ENCODE results near the gene PHLDB1.
"Not testable (repeated sequence)": the region's sequence is repeated elsewhere in the genome, so short reads cannot be mapped to it uniquely, and the experiment has no call there.

The PHLDB1 gene

DNA sequence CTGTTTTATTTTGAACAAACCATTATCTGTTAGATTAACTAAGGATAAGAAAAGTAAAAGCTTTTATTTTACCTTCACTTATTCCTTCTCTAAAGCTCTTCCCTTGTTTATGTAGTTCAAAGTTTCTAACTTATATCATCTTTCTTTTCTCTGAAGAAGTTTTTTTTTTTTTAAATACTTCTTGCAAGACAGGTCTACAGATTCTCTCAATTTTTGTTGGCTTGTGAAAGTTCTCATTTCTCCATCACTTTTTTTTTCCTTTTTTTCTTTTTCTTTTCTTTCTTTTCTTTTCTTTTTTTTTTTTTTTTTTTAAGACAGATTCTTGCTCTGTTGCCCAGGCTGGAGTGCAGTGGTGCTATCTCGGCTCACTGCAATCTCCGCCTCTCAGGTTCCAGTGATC is 76.8 kb downstream of the PHLDB1 start:
- no peak for DNase-seq (ENCODE audit: low read depth in 2 of 2)

DNA sequence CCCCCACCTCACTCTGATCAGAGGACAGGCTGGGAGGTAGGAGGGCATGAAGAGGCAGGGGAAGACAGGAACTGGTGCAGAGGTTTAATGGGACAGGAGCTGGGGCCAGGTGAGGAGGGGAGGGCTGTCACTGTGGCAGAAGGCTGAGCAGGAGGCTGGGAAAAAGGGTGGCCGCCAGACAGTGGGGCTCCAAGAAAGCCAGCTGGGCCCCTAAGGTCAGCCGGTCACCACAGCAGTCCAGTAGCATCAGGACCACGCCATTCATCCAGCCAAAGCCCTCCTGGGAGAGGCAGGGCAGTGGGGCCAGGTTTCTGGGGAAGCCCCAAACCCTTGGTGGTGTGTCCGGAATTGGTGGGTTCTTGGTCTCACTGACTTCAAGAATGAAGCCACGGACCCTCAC is 80.5 kb downstream of the PHLDB1 start:
- DNase-seq (ENCODE audit: low read depth in 2 of 2) = no peak

DNA sequence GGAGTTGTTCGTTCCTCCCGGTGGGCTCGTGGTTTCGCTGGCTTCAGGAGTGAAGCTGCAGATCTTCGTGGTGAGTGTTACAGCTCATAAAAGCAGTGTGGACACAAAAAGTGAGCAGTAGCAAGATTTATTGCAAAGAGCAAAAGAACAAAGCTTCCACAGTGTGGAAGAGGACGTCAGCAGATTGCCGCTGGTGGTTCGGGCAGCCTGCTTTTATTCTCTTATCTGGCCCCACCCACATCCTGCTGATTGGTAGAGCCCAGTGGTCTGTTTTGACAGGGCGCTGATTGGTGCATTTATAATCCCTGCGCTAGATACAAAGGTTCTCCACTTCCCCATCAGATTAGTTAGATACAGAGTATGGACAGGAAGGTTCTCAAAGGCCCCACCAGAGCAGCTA is 80.9 kb downstream of the PHLDB1 start:
- not testable (repeated sequence) for DNase-seq (ENCODE audit: low read depth in 2 of 2)

DNA sequence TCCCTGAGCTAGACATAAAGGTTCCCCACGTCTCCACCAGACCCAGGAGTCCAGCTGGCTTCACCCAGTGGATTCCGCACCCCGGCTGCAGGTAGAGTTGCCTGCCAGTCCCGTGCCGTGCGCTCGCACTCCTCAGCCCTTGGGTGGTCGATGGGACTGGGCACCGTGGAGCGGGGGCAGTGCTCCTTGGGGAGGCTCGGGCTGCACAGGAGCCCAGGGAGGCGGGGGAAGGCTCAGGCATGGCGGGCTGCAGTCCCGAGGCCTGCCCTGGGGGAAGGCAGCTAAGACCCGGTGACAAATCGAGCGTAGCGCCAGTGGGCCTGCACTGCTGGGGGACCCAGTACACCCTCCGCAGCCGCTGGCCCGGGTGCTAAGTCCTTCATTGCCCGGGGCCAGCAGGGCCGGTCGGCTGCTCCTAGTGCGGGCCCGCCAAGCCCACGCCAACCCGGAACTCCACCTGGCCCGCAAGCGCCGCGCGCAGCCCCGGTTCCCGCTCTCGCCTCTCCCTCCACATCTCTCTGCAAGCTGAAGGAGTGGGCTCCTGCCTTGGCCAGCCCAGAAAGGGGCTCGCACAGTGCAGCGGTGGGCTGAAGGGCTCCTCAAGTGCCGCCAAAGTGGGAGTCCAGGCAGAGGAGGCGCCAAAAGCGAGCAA is 81.6 kb downstream of the PHLDB1 start:
- no peak for DNase-seq (ENCODE audit: low read depth in 2 of 2)

DNA sequence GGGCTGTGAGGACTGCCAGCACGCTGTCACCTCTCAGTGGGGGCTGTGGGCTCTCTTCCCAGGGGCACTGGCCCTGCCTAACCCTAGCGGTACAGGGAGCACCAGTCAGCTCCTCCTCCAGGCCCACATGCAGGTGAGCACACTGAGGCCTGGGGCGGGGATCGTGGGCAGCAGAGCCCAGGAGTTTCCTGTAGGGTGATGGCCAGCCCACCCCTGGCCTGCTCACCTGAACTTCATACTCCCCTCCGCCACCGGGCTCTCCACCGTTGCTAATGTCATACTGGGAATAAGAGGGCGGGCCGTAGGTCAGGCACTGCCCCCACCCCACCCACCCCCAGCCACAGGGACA is 82.1 kb downstream of the PHLDB1 start:
- DNase-seq (ENCODE audit: low read depth in 2 of 2) = no peak

DNA sequence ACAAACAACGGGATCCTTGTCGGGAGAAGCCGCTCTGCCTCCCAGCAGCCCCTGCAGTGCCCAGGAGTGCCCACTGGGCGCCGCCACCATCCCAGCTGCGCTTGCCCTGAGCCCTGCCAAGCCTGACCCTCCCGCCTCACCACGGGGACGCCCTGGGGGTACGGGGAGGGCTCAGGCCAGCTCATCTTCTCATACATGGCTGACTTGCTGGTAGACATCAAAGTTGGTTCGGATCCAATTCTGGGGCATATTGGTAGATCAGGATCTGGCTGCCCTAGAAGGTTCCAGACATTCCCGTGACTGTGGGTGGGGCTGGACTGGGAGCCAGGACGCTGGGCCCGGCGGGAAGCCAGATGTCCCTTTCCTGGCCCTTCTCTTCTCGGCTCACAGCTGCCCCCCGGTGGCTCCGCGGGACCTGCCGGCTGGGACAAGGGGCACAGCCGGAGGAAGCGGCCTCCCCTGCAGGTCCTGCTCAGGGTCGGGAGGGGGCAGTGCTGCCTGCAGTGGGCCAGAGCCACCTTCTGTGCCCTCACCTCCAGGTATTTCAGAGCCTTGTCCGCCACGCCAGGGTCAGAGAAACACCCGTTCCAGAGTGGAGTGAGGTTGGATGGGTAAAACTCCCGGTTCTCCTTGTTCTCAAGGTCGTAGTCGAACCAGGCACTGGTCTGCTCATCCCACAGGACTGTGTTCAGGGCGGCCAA is 82.6 kb downstream of the PHLDB1 start:
- DNase-seq (ENCODE audit: low read depth in 2 of 2) = peak; percentile 61 to 80

DNA sequence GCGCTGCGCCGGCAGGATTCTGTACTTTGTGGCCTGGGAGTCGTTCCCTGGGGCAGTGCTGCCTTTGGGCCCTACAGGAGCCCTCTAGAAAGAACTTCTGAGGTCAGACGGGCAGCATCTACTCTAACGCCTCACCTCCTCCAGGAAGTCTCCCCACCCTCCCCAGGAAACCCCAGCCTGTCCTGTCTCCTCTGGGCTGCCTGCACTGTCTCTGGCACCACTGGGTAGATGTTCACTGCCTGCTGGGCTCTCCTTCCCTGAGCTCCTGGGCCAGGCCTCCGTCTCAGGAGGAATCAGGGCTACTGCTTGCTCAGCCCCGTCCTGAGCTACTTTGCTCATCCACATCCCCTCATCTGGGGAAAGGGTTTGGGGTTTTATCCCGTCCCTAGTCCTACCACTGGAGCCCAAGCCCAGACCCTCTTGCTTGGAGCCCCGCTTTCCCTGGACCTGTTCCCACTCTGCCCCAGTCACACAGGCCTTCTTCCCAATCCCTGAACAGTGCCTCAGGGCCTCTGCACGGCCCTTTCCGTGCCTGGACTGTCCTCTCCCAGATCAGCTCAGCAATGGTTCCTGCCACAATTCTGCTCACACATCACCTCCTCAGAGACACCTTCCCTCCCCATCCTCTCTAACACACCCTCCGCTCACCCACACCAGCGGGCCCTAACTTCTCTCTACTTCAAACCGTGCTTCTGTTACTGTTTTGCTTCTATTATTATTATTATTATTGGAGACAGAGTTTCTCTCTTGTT is 83.3 kb downstream of the PHLDB1 start:
- DNase-seq (ENCODE audit: low read depth in 2 of 2) = no peak

DNA sequence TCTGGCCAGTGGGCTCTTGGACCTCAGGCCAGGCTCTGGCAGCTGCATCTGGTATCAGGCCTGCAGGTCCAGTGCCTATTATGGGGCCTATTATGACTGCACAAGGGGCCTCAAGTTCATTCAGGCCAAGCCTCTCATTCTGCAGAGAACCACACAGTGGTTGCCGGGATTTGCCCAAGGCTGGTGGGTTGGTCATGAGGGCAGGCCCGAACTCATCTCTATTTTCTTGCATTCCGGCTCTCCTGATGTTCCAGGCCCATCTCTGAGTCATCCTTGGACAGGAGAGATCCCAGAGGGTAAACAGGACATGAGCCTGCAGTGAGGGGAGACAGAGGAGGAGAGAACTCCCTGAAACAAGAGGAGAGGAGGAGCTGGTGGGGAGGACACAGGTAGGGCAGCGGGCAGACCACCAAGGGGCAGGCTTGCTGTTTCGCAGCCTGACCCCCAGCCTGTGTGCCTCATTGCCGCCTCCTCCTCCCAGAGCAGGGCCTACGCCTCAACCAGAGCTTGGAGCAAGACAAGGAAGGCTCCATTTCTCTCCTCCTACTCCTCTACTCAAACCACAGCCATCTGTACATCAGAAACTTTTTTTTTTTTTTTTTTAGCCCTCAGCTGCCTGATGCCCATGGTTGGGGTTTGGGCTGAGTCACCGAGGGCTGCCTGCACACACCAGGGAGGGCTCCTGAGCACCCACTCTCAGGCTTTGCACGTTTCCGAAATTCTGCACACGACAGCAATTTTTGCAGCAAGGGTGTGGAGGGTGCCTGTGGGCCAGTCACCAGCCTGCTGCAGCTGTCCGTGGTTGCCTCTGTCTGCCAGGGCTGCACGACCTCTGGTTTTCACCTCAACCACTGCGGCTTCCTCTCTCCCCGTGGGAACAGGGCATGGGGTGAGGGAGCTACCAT is 84.8 kb downstream of the PHLDB1 start:
- DNase-seq (ENCODE audit: low read depth in 2 of 2) = peak; percentile 26 to 44

DNA sequence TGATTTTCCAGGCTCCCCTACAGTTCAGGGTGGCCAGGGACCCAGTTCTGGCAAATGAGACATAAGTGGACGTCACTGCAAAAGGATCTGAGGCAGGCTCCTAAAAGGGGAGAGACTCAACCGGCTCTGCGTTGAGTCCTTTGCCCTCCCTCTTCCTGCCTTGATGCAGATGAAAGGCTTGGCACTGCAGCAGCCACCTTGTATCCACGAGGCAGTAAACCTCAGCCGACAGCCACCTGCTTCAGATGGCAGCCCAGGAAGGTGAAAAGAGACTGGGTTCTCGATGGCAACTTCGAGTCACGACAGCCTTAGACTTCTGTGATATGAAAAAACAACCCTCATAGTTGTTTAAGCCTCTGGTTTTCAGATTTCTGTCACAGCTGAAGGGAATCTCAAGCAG is 86.8 kb downstream of the PHLDB1 start:
- DNase-seq (ENCODE audit: low read depth in 2 of 2) = no peak

DNA sequence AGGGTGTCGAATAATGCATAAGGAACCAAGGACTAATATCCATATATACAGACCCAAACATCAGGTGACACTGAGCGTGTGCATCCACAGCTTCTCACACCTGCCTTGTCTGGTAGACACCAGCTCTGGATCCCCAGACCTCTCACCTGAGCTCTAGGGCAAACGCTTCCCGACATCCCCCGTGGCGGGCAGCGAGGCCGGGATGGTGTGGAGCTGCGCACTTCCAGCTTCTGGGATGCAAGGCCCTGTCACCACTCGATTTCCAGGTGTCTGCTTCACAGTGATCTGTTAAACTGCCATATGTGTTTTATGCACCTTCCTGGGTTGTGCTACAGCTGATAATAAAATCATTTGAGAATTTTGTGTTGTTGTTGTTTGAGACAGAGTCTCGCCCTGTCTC is 87.4 kb downstream of the PHLDB1 start:
- DNase-seq (ENCODE audit: low read depth in 2 of 2) = no peak

DNA sequence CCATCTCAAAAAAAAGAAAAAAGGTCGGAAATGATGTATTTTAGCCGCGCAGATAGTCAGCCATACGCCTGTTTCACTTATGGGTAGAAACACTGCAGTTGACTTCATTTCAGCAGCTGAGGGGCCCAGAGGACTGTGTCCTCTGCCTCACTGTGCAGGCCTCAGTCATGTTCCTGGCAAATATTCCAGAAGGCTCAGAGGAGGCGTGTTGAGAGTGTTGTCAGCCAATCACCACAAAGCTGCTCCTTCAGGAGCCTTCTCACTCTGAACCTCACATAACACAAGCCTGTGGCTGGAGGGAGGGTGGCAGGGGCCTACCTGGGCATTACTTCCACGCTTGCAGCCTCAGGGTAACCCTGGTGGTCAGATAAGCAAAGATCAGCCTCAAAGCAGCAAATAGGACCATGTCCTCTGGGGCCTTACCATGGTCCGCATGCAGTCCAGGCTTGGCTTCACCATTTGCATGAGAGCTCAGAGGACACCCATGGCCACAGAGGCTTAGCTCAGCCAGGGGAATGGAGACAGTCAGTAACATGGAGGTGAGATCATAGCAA is 89.3 kb downstream of the PHLDB1 start:
- DNase-seq (ENCODE audit: low read depth in 2 of 2) = no peak

DNA sequence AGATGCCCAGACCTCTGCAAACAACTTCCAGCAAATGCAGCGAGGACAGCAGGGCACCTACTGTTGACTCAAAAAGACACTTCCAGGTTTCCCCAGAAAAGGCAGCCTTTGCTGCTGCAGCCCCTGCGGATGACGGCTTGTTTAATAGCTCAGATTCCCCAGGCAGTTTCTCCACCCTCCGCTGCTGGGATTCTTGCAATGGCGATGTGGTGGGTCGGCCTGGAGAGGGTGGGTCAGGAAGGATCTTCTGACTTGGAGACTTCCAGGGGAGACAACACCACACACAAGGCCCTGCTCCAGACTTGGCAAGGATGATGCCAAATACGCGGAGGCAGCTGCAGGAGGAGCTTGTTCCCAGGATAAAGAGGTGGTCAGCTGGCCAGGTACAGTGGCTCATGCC is 89.9 kb downstream of the PHLDB1 start:
- no peak for DNase-seq (ENCODE audit: low read depth in 2 of 2)

DNA sequence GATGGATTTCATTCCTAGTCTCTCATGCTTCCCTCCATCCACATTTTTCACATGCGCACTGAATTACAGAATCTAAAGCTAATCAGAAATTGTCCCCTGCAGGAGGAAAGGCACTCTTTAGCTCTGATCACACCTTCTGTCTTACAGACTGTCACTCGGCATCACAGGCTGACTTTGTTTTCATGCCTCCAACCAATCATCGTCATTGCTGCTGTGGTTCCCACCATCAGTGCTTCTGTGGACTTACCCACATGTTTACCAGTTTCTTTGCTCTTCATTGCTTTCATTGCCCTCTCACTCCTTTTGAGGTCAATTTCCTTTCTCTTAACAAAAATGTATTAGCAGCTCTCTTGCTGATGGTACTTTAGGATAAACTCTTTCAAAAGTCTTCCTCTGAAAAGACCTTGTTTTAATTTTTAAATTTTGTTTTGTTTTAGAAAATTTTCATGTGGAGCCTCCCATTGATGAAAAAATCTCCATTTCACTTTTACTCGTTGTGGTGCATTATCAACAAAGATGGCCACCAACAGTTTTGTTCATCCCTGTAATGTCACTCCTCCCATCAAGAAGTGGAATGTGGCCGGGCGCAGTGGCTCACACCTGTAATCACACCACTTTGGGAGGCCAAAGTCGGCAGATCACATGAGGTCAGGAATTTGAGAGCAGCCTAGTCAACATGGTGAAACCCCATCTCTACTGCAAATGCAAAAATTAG is 92.2 kb downstream of the PHLDB1 start:
- no peak for DNase-seq (ENCODE audit: low read depth in 2 of 2)

DNA sequence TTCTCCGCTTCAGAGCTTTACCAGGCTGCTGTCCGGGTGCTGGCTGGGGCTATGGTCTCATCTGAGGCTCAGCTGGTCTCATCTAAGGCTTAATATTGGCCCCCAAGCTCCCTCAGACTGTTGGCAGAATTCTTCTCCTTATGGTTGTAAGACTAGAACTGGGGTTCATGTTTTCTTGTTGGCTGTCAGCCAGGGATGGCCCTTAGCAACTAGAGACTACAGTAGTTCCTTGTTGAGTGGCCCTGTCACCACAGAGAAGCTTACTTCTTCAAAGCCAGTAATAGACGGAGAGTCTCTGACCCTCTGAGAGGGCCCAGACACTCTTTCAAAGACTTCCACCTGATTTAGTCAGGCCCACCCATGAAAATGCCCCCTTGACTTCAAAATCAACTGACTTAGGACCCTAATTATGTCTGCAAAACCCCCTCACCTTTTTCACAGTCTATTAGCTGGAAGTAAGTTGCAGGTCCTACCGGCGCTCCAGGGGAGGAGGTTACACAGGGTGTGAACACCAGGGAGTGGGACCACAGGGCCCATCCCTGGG is 96.2 kb downstream of the PHLDB1 start:
- DNase-seq (ENCODE audit: low read depth in 2 of 2) = no peak

DNA sequence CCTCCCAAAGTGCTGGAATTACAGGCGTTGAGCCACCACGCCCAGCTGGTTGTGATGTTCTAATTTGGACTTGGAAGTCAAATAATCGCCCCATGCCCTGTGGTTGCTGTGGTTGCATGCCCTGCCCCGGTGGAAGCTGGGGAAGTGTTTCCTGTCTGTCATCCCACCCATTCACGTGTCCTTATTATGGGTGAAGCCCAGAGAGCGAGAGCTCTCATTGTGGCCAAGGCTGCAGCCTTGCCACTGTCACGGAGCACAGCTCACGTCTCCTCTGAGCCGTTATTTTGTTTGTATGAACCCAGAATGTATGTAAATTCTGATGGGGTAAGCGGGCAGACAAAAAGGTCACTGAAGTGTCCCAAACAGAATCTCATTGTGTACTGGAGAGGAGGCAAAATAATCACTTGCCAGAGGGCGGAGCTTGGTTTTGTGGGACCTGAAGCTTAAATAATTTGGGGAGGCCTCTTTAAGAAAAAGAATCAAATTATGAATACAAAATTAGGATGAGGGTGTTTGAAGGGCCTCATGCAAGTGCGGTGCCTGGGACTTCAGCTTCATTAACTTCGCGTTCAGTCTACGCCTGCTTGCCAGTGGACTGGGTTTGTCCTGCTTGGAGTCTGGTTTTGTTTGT is 97.8 kb downstream of the PHLDB1 start:
- no peak for DNase-seq (ENCODE audit: low read depth in 2 of 2)

DNA sequence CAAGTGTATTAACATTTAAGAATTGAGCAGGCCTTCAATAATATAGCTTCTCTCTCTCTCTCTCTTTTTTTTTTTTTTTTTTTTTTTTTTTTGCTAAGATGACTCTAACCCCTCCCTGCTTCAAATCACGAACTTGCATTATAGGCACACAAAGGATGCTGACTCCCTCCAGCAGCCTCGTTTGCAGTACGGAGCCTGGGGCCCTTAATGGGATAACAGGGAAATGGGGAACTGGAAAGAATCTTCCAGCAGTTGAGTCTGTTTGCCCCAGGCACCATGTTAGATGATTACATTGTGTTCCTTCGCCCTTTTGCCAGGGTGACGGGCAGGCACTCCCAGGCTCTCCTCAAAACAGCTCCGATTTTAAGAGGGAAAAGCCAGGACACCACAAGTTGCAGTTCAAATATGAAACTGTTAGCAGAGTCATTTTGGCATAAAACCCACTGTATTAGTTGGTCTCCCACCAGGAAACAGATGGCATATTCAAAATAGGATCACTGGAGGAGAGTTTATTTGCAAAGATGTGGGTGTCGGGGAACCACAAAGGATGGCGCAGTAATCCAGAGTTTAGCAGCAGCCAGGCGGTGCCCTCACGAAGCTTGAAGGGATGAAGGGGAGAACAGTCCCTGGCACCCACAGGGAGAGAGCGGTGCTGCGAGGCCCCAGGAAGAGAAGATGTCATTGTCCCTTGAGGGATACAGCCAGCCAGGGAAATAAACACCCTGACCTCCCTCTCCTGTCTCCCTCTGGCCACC is 98.6 kb downstream of the PHLDB1 start:
- DNase-seq (ENCODE audit: low read depth in 2 of 2) = no peak

DNA sequence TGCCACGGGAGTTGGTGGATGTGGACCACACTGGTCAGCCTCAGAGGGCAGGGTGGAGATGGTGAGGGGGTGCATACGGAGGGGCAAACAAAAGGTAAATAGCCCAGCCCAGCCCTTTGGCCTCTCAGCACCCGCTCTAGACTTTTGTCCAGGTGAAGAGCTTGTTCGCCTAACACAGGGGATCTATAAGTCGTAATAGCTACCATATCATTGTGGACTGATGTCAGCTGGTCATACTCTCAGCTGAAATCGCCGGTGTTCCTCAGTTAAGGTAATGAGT is 99.1 kb downstream of the PHLDB1 start:
- no peak for DNase-seq (ENCODE audit: low read depth in 2 of 2)

Measured in stimulated activated CD4-positive, alpha-beta T cell treated with anti-CD3 and anti-CD28 coated beads, Interleukin-12 subunit alpha, Interleukin-12 subunit beta, amount 100 ng/mL, for 24 hours (primary cell).